GM18858 (cell line): ENCODE data around the gene MTA1.

Experiments
- ATAC-seq: cut with Tn5 transposase; IDR thresholded peaks from one replicate; pipeline ENCODE4 v1.9.1; 2021; ENCODE audit not compliant: unreplicated experiment

MTA1 gene

GRCh38 chr14:105401699-105402098 is 17.9 kb upstream of the MTA1 start:
- ATAC-seq = no peak

- ATAC-seq = no peak
Measured at GRCh38 chr14:105408592-105408991, 11.0 kb upstream of the MTA1 start.

GRCh38 chr14:105409364-105409763 is 10.3 kb upstream of the MTA1 start:
- no peak for ATAC-seq

- ATAC-seq = no peak
Measured at GRCh38 chr14:105410642-105411016, 9.0 kb upstream of the MTA1 start.

- no peak for ATAC-seq
Measured at GRCh38 chr14:105411017-105411941, 8.3 kb upstream of the MTA1 start.

- no peak for ATAC-seq
Measured at GRCh38 chr14:105411985-105412770, 7.4 kb upstream of the MTA1 start.

- no peak for ATAC-seq
Measured at GRCh38 chr14:105412771-105413543, 6.7 kb upstream of the MTA1 start.

- ATAC-seq = no peak
Measured at GRCh38 chr14:105413544-105413886, 6.1 kb upstream of the MTA1 start.

GRCh38 chr14:105414456-105415371 is 4.9 kb upstream of the MTA1 start:
- no peak for ATAC-seq

- no peak for ATAC-seq
Measured at GRCh38 chr14:105415481-105416428, 3.9 kb upstream of the MTA1 start.

GRCh38 chr14:105416671-105417070 is 3.0 kb upstream of the MTA1 start:
- ATAC-seq = no peak

GRCh38 chr14:105417690-105418121 is 1.9 kb upstream of the MTA1 start:
- no peak for ATAC-seq

GRCh38 chr14:105418269-105419194 is 1.1 kb upstream of the MTA1 start:
- no peak for ATAC-seq

- no peak for ATAC-seq
Measured at GRCh38 chr14:105420101-105420973, 710 bp downstream of the MTA1 start.

- ATAC-seq = no peak
Measured at GRCh38 chr14:105420974-105421674, 1.5 kb downstream of the MTA1 start.
